Measurements from ENCODE around the gene HMX2. TPM values are rescaled to one million over a fixed set of nuclear protein-coding genes. Genes with fewer than 3 reads are reported as not detected.

The HMX2 gene
- total RNA-seq, 1 experiment from 2014 or later, result 2.7 TPM

DNA sequence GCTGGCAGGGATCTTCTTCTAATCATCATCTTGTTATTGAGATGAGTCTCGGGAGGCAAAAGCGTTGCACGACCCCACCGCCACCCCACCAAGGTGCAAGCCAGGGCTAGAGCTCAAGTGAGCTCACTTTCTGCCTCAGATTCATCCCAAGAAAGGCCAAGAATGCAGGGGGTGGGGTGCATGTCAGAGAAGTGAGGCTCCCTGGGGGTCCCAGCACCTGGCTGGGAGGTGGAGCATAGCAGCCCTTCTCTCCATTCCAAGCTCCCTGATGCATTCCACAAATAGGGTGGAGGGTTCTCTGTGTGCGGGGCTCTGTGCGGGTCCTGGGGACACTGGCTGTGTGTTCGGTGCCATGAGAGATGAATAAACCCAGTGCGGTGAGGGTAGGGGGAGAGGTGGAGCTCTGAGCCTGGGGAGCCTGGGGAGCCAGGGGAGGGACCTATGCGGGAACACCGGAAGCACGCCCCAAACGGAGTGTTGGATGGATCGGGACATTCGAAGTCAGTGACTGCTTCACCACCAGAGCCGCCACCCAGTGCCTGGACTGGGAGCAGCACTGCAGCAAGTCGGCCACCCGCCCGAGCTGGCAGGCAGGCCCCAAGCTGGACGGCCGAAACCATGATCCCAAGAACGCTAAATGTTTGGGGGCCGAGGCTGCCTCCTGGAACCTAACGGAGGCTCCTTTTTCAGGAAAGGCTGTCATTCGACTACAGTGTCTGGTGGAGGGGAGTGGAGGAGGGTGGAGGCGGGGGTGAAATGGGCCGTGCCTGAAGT, 30.1 kb upstream of the HMX2 start:
- DNase-seq (ENCODE audit: low read depth, low spot score) (no peak), ATAC-seq (peak; percentile 70; the same call in 1 of the 2 replicates)
- H3K36me3 ChIP-seq (ENCODE audit: control insufficient read depth, insufficient read depth, low read length), result no peaks in the 10 kb centered on the region
- H3K4me1 ChIP-seq (ENCODE audit: control insufficient read depth, insufficient read depth, low read length), result no peaks in the 10 kb centered on the region
- no peaks in the 10 kb centered on the region; the same call in 1 of the 2 replicates for H3K27me3 ChIP-seq (ENCODE audit: control insufficient read depth, insufficient read depth, low read length)
- in situ Hi-C loops (cut with HindIII; ENCODE audit: low pct_unique_long_range_greater_than_20kb, low sequenced_read_pairs), result no loop called here
- POLR2A ChIA-PET, result no interaction called here
- CTCF ChIA-PET, result no interaction called here
- H3K4me3 ChIP-seq (ENCODE audit: low read depth in 2 of 2, low read length in 2 of 2), result no peak overlapping the region
- intact Hi-C loops (cut with micrococcal nuclease; ENCODE audit: unreplicated experiment), result no loop called here
- no peaks in the 10 kb centered on the region for H3K9me3 ChIP-seq (ENCODE audit: control insufficient read depth, insufficient read depth, low read depth, low read length)
- H3K27ac ChIP-seq (ENCODE audit: low read length), result no peak overlapping the region
- BruUV-seq (replicated peaks), result no TSS peak
- TF ChIP-seq TCF7L2 (IDR thresholded peaks at IDR 0.05; ENCODE audit: low read depth, low read length) (no peak), POLR2AphosphoS5 (IDR thresholded peaks at IDR 0.05; ENCODE audit: low read depth, low read length) (no peak)
- TF ChIP-seq, protein P1, sequence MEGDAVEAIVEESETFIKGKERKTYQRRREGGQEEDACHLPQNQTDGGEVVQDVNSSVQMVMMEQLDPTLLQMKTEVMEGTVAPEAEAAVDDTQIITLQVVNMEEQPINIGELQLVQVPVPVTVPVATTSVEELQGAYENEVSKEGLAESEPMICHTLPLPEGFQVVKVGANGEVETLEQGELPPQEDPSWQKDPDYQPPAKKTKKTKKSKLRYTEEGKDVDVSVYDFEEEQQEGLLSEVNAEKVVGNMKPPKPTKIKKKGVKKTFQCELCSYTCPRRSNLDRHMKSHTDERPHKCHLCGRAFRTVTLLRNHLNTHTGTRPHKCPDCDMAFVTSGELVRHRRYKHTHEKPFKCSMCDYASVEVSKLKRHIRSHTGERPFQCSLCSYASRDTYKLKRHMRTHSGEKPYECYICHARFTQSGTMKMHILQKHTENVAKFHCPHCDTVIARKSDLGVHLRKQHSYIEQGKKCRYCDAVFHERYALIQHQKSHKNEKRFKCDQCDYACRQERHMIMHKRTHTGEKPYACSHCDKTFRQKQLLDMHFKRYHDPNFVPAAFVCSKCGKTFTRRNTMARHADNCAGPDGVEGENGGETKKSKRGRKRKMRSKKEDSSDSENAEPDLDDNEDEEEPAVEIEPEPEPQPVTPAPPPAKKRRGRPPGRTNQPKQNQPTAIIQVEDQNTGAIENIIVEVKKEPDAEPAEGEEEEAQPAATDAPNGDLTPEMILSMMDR (IDR thresholded peaks at IDR 0.05), result no peak
- TF ChIP-seq, protein P2, sequence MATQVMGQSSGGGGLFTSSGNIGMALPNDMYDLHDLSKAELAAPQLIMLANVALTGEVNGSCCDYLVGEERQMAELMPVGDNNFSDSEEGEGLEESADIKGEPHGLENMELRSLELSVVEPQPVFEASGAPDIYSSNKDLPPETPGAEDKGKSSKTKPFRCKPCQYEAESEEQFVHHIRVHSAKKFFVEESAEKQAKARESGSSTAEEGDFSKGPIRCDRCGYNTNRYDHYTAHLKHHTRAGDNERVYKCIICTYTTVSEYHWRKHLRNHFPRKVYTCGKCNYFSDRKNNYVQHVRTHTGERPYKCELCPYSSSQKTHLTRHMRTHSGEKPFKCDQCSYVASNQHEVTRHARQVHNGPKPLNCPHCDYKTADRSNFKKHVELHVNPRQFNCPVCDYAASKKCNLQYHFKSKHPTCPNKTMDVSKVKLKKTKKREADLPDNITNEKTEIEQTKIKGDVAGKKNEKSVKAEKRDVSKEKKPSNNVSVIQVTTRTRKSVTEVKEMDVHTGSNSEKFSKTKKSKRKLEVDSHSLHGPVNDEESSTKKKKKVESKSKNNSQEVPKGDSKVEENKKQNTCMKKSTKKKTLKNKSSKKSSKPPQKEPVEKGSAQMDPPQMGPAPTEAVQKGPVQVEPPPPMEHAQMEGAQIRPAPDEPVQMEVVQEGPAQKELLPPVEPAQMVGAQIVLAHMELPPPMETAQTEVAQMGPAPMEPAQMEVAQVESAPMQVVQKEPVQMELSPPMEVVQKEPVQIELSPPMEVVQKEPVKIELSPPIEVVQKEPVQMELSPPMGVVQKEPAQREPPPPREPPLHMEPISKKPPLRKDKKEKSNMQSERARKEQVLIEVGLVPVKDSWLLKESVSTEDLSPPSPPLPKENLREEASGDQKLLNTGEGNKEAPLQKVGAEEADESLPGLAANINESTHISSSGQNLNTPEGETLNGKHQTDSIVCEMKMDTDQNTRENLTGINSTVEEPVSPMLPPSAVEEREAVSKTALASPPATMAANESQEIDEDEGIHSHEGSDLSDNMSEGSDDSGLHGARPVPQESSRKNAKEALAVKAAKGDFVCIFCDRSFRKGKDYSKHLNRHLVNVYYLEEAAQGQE (IDR thresholded peaks at IDR 0.05; ENCODE audit: insufficient read depth in 1 of 2, low read depth in 2 of 2, low read length in 1 of 2), result no peak

DNA sequence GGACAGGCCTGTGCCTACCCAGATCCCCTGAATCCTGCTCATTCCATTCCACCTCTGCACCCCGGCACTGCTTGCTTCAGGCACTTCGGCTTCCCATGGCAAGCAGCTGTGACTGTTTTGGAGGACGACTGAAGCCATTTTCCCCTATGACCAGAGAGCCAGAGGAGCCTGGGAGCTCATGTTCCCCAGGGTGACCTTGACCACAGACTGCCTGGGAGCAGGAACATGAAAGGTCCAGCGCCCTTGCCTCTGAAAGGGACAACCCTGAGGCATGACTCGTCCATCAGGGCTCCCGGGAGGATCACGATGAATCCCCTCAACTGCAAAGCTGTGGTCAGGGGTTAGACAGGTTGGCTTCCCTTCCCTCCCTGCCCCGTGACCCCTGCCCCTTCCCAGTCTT, 28.9 kb upstream of the HMX2 start:
- Histone ChIP-seq H3K36me3 (ENCODE audit: control insufficient read depth, insufficient read depth, low read length) (no peaks in the 10 kb centered on the region), H3K4me3 (ENCODE audit: low read depth in 2 of 2, low read length in 2 of 2) (no peak overlapping the region), H3K4me1 (ENCODE audit: control insufficient read depth, insufficient read depth, low read length) (no peaks in the 10 kb centered on the region), H3K27me3 (ENCODE audit: control insufficient read depth, insufficient read depth, low read length) (no peaks in the 10 kb centered on the region; the same call in 1 of the 2 replicates), H3K9me3 (ENCODE audit: control insufficient read depth, insufficient read depth, low read depth, low read length) (no peaks in the 10 kb centered on the region), H3K27ac (ENCODE audit: low read length) (no peak overlapping the region)
- in situ Hi-C loops (cut with HindIII; ENCODE audit: low pct_unique_long_range_greater_than_20kb, low sequenced_read_pairs), result no loop called here
- DNase-seq (ENCODE audit: low read depth, low spot score) (no peak), ATAC-seq (no peak)
- ChIA-PET CTCF (no interaction called here), POLR2A (interaction anchor here (0.5 kb wide), 1 partner anchor 1971 kb away, joined by 9 read pairs; no protein-coding TSS in a partner anchor)
- BruUV-seq (replicated peaks), result no TSS peak
- intact Hi-C loops (cut with micrococcal nuclease; ENCODE audit: unreplicated experiment), result no loop called here
- TF ChIP-seq POLR2AphosphoS5 (IDR thresholded peaks at IDR 0.05; ENCODE audit: low read depth, low read length) (no peak), SIN3A (IDR thresholded peaks at IDR 0.05; ENCODE audit: borderline replicate concordance, insufficient read depth, low read depth, low read length) (no peak)

DNA sequence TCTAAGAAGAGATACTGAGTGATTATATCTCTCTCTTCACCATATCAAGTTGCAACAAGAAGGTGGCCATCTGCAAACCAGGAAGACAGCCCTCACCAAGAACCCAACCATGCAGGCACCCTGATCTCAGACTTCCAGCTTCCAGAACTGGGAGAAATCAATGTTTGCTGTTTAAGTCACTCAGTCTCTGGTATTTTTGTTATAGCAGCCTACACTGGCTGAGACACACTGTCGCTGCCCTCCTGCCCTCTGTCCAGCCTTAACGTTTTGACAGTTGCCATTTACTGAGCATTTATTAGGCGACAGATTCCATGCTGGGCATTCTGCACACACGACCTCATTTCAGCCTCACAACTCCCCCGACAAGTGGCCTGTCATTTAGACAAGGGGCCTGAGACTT, 21.7 kb upstream of the HMX2 start:
- no peak for ATAC-seq
- peaks cover 3% of the 10 kb centered on the region; the same call in 1 of the 2 replicates for H3K27me3 ChIP-seq (ENCODE audit: control insufficient read depth, insufficient read depth, low read length)
- ChIA-PET POLR2A (no interaction called here), CTCF (no interaction called here)
- intact Hi-C loops (cut with micrococcal nuclease; ENCODE audit: unreplicated experiment) (no loop called here), in situ Hi-C loops (cut with HindIII; ENCODE audit: low pct_unique_long_range_greater_than_20kb, low sequenced_read_pairs) (no loop called here)
- no peak for DNase-seq (ENCODE audit: low read depth, low spot score)
- BruUV-seq (replicated peaks), result no TSS peak
- H3K9me3 ChIP-seq (ENCODE audit: control insufficient read depth, insufficient read depth, low read depth, low read length), result no peaks in the 10 kb centered on the region
- H3K4me1 ChIP-seq (ENCODE audit: control insufficient read depth, insufficient read depth, low read length), result no peaks in the 10 kb centered on the region
- TF ChIP-seq SIN3A (IDR thresholded peaks at IDR 0.05; ENCODE audit: borderline replicate concordance, insufficient read depth, low read depth, low read length) (no peak), POLR2AphosphoS5 (IDR thresholded peaks at IDR 0.05; ENCODE audit: low read depth, low read length) (no peak), TCF7L2 (IDR thresholded peaks at IDR 0.05; ENCODE audit: low read depth, low read length) (no peak)
- TF ChIP-seq, protein P1 (IDR thresholded peaks at IDR 0.05), result no peak
- TF ChIP-seq, protein P2 (IDR thresholded peaks at IDR 0.05; ENCODE audit: insufficient read depth in 1 of 2, low read depth in 2 of 2, low read length in 1 of 2), result no peak
- H3K27ac ChIP-seq (ENCODE audit: low read length), result no peak overlapping the region
- H3K36me3 ChIP-seq (ENCODE audit: control insufficient read depth, insufficient read depth, low read length), result no peaks in the 10 kb centered on the region
- H3K4me3 ChIP-seq (ENCODE audit: low read depth in 2 of 2, low read length in 2 of 2), result no peak overlapping the region

Measured in Panc1 (cell line).